GM21515 (cell line): Measurements from ENCODE around the gene SELENOH.
A peak's percentile ranks its signal among the peaks of the same experiment; 100 is the strongest.

ENCODE experiments used
- ATAC-seq: cut with Tn5 transposase; IDR thresholded peaks from one replicate; pipeline ENCODE4 v1.9.1; 2021; ENCODE audit not compliant: unreplicated experiment

SELENOH gene

GRCh38 chr11:57778318-57779037 lies 37.2 kb downstream of the SELENOH start:
- ATAC-seq, result no peak

- no peak for ATAC-seq
These were observed 38.0 kb downstream of the SELENOH start for GRCh38 chr11:57779276-57779675.

GRCh38 chr11:57781529-57781943 lies 40.2 kb downstream of the SELENOH start:
- ATAC-seq, result no peak

- no peak for ATAC-seq
These were observed 43.8 kb downstream of the SELENOH start for GRCh38 chr11:57785072-57785471.

- no peak for ATAC-seq
These were observed 45.1 kb downstream of the SELENOH start for GRCh38 chr11:57786436-57786835.

GRCh38 chr11:57787006-57787604 lies 45.8 kb downstream of the SELENOH start:
- ATAC-seq, result no peak

GRCh38 chr11:57787920-57788702 lies 46.8 kb downstream of the SELENOH start:
- no peak for ATAC-seq

GRCh38 chr11:57788703-57789088 lies 47.4 kb downstream of the SELENOH start:
- ATAC-seq, result no peak

GRCh38 chr11:57791321-57792059 lies 50.2 kb downstream of the SELENOH start:
- ATAC-seq, result no peak

- peak; percentile 88 for ATAC-seq
These were observed 50.8 kb downstream of the SELENOH start for GRCh38 chr11:57792060-57792541.

GRCh38 chr11:57792870-57793269 lies 51.6 kb downstream of the SELENOH start:
- ATAC-seq, result no peak
